GM10248 (cell line): ENCODE measurements around the gene YWHAB.

Experiments used
- CTCF ChIA-PET: fragments of 300-600 bp; sonication (Branson Sonifier 250); formaldehyde crosslinking; extraction: SDS; loops from one replicate; lab custom pipeline; 2021; ENCODE audit warnings: antibody characterized with exemption; lab: Yijun Ruan, JAX
- POLR2A ChIA-PET: fragments of 350-650 bp; sonication (Branson Sonifier 250); formaldehyde crosslinking; extraction: SDS; loops from one replicate; lab custom pipeline; 2020; ENCODE audit warnings: antibody characterized with exemption; lab: Yijun Ruan, JAX
- DNase-seq: peaks from one replicate; pipeline ENCODE4 v3.0.0; 2012; ENCODE audit errors: extremely low spot score
- TF ChIP-seq, protein P1 (sequence below): IDR thresholded peaks from 2 replicates; pipeline ENCODE4 v1.5.1; 2012; ENCODE audit warnings: mild to moderate bottlenecking, low read depth; ENCODE audit errors: extremely low read depth, missing control alignments, control extremely low read depth

Gene YWHAB

DNA sequence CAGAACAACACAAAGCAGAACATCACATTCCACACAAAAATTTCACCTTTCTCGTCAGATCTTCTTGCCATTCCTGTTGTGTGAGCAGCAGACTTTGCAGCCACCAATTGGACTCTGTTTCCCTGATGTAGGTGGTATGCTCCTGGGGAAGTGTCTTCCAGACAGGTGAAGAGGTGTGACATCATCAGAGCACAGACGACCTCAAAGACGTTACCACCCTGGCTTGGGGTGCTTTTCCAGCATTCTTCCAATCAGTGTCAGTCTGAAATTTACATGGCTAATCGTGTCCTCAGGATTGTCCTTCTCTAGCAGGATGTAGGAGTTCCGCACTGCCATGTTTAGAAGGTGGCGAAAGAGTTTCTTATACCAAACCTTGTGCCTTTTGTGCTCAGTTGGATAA is 43.5 kb upstream of the YWHAB start:
- CTCF ChIA-PET, result no interaction called here

DNA sequence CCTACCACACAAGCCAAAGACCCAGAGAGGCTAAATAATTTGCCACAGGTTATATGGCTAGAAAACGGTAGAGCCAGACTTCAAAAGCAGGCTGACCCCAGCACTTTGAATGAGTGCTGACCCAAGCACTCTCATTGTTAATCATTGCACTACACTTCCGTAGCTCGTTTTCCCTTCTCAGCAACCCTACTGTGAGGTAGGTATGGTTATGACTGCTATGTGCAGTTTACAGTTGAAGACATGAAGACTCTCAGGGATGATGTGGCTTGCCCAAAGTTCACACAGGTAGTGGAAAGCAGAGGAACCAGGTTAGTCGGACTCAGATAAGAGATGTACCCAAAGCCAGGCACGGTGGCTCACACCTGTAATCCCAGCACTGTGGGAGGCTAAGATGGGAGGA is 41.6 kb upstream of the YWHAB start:
- CTCF ChIA-PET, result no interaction called here
- DNase-seq, result no peak
- TF ChIP-seq, protein P1, sequence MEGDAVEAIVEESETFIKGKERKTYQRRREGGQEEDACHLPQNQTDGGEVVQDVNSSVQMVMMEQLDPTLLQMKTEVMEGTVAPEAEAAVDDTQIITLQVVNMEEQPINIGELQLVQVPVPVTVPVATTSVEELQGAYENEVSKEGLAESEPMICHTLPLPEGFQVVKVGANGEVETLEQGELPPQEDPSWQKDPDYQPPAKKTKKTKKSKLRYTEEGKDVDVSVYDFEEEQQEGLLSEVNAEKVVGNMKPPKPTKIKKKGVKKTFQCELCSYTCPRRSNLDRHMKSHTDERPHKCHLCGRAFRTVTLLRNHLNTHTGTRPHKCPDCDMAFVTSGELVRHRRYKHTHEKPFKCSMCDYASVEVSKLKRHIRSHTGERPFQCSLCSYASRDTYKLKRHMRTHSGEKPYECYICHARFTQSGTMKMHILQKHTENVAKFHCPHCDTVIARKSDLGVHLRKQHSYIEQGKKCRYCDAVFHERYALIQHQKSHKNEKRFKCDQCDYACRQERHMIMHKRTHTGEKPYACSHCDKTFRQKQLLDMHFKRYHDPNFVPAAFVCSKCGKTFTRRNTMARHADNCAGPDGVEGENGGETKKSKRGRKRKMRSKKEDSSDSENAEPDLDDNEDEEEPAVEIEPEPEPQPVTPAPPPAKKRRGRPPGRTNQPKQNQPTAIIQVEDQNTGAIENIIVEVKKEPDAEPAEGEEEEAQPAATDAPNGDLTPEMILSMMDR, result no peak
- POLR2A ChIA-PET, result no interaction called here

More for the DNA sequence above, 43.5 kb upstream of the YWHAB start:
- TF ChIP-seq, protein P1, result no peak
- POLR2A ChIA-PET, result no interaction called here
- DNase-seq, result no peak

DNA sequence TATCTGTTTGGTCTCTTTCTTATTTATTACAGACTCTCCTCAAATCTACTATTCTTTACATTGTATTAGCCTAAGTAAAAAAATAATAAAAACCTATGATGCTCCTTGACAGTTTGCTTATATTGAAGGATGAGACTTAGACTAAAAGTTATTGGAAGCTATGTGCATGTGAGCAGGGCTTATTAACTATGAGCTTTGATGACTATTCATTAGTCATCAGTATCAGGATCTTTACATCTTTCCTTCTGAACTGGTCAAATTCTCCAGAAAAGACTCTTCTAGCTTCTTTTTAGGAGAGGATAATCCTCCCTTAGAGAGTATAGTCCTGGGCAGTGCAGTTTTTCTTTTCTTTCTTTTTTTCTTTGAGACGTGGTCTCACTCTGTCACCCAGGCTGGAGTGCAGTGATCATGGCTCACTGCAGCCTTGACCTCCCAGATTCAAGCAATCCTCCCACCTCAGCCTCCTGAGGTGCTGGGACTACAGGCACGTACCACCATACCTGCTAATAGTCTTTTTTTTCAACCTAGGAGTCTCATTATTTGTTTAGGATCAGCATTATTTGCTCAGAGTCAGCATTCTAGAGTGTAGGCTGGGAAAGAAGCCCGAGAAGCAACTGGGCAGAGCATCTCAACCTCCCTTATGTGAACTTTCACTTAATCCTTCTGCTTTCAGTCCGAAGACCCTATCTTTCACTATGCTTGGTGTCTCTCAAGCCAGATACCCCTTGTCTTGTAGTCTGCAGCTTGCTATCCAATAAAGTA is 37.1 kb upstream of the YWHAB start:
- TF ChIP-seq, protein P1, result no peak
- POLR2A ChIA-PET, result no interaction called here
- CTCF ChIA-PET, result interaction anchor here (1.0 to 1.4 kb wide), 2 partner anchors 9 kb away, joined by 3 to 4 read pairs; no protein-coding TSS in a partner anchor
- DNase-seq, result no peak

DNA sequence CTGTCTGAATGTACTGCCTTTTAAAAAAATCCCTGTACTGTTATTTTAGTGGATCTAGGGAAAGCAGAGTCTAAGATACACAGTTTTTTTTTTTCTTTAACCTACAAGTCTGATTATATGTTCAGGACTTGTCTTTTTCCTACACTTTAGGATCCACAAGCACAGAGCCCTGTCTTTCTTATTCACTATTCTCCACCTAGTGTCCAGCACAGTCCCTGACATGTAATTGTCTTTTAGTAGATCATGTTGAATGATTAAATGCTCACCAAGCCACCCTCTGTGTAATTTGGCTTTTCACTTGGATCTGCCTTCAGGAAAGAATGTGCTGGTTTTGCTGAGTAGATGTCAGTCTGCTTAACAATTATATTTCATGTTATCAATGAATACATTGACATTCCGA is 35.8 kb upstream of the YWHAB start:
- TF ChIP-seq, protein P1, result no peak
- no peak for DNase-seq
- POLR2A ChIA-PET, result no interaction called here
- CTCF ChIA-PET, result interaction anchor here (1.3 kb wide), 1 partner anchor 17 kb away, joined by 3 read pairs; no protein-coding TSS in a partner anchor

DNA sequence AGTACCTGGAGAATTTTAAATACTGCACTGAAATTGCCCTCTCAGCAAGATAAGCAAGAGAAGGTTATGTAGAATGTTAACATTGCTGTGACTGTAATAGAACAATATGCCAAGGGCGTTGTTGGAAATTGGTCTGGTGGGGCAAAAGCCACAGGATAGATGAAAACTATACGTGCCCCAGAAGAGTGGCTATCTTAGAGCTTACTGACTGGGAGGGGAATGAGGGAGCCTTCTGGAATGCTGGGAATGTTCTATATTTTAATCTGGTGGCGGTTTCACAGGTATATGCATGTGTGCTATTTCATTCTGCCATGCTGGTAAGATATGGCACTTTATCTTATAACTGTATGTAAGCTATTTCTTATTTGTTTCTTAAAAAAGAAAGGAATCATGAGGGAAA is 35.2 kb upstream of the YWHAB start:
- CTCF ChIA-PET, result interaction anchor here (1.3 kb wide), 1 partner anchor 16 kb away, joined by 3 read pairs; no protein-coding TSS in a partner anchor
- POLR2A ChIA-PET, result no interaction called here
- TF ChIP-seq, protein P1, result no peak
- DNase-seq, result no peak

DNA sequence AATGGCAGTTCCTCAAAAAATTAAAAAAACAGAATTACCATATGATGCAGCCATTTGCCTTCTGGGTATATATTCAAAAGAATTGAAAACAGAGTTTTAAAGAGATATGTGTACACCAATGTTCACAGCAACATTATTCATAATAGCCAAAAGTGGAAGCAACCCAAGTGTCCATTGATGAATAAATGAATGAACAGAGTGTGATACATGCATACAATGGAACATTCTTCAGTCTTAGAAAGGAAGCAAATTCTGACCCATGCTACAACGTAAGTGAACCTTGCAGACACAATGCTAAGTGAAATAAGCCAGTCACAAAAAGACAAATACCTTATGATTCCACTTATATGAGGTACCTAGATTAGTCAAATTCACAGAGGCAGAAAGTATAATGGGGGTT is 34.7 kb upstream of the YWHAB start:
- DNase-seq, result no peak
- TF ChIP-seq, protein P1, result no peak
- ChIA-PET POLR2A (no interaction called here), CTCF (interaction anchor here (1.3 kb wide), 1 partner anchor 16 kb away, joined by 3 read pairs; no protein-coding TSS in a partner anchor)
